Measurements from ENCODE around the gene DHCR7.

The DHCR7 gene

GRCh38 chr11:71431271-71431670 lies 16.9 kb downstream of the DHCR7 start:
- TF ChIP-seq, protein P1, sequence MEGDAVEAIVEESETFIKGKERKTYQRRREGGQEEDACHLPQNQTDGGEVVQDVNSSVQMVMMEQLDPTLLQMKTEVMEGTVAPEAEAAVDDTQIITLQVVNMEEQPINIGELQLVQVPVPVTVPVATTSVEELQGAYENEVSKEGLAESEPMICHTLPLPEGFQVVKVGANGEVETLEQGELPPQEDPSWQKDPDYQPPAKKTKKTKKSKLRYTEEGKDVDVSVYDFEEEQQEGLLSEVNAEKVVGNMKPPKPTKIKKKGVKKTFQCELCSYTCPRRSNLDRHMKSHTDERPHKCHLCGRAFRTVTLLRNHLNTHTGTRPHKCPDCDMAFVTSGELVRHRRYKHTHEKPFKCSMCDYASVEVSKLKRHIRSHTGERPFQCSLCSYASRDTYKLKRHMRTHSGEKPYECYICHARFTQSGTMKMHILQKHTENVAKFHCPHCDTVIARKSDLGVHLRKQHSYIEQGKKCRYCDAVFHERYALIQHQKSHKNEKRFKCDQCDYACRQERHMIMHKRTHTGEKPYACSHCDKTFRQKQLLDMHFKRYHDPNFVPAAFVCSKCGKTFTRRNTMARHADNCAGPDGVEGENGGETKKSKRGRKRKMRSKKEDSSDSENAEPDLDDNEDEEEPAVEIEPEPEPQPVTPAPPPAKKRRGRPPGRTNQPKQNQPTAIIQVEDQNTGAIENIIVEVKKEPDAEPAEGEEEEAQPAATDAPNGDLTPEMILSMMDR (IDR thresholded peaks at IDR 0.05), result no peak
- no peak for TF ChIP-seq ZFX (IDR thresholded peaks at IDR 0.05; ENCODE audit: borderline replicate concordance)
- no peak overlapping the region for H3K27ac ChIP-seq

DNA sequence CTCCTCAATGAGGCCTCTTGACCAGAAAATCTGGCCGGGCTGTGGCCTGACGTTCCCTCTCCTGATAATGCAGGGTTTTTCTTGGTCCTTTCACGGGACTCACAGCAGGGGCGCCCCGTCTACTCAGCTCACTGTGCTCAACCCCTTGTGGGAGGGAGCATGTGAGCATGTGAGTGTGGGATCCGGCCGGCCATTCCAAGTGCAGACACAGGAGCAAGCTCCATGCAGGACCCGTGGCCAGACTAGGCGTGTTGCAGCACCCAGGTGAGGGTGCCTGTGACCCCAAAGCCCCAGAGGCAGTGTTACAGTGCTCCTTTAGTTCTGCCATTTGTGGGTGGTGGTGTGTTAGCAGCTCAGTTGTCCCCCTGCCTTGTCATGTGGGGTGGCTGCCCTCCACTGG lies 18.0 kb downstream of the DHCR7 start:
- no peak overlapping the region for H3K27ac ChIP-seq
- TF ChIP-seq, protein P1 (IDR thresholded peaks at IDR 0.05), result no peak
- no peak for TF ChIP-seq ZFX (IDR thresholded peaks at IDR 0.05; ENCODE audit: borderline replicate concordance)

DNA sequence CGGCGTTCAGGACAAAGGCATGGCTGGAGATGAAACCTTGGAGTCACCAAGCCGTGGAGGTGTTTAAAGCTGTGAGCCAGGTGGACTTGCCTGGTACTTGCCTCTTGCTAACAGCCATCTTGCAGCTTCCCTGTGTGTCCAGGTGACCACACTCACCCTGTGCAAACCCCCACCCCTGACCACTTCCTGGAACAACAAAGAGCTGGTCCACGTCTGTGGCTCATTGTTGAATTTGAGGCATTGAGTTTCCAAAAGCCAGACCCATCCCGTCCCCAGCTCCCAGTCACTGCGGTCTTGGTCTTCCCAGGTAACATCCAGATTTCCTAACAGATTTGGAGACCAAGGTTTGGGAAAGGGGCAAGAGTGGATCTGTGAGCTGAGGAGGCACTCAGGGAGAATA lies 18.5 kb downstream of the DHCR7 start:
- no peak for TF ChIP-seq ZFX (IDR thresholded peaks at IDR 0.05; ENCODE audit: borderline replicate concordance)
- TF ChIP-seq, protein P1 (IDR thresholded peaks at IDR 0.05), result no peak
- H3K27ac ChIP-seq, result no peak overlapping the region

- TF ChIP-seq, protein P1 (IDR thresholded peaks at IDR 0.05), result no peak
- TF ChIP-seq ZFX (IDR thresholded peaks at IDR 0.05; ENCODE audit: borderline replicate concordance), result no peak
- H3K27ac ChIP-seq, result no peak overlapping the region
Observed at GRCh38 chr11:71428861-71429435, 19.2 kb downstream of the DHCR7 start.

DNA sequence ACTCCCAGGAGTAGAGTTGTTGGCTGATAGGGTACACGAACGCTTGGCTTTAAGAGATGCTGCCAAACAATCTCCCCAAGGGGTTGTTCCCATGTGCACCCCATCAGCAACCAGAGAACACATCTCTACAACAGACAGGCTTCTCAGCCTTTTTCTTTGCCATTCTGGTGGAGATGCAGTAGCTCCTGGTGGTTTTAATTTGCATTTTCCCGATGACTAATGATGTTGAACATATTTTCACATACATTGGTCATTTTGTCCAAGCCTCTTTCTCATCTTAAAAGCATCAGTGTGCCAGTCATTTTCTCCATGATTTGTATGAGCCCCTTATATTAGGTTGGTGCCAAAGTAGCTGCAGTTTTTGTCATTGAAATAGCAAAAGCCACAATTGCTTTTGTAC lies 21.8 kb downstream of the DHCR7 start:
- H3K27ac ChIP-seq, result no peak overlapping the region
- TF ChIP-seq ZFX (IDR thresholded peaks at IDR 0.05; ENCODE audit: borderline replicate concordance), result no peak
- TF ChIP-seq, protein P1 (IDR thresholded peaks at IDR 0.05), result no peak

GRCh38 chr11:71425860-71426259 lies 22.3 kb downstream of the DHCR7 start:
- no peak overlapping the region for H3K27ac ChIP-seq
- TF ChIP-seq, protein P1 (IDR thresholded peaks at IDR 0.05), result no peak
- TF ChIP-seq ZFX (IDR thresholded peaks at IDR 0.05; ENCODE audit: borderline replicate concordance), result no peak

GRCh38 chr11:71425409-71425808 lies 22.8 kb downstream of the DHCR7 start:
- H3K27ac ChIP-seq, result no peak overlapping the region
- TF ChIP-seq ZFX (IDR thresholded peaks at IDR 0.05; ENCODE audit: borderline replicate concordance), result no peak
- TF ChIP-seq, protein P1 (IDR thresholded peaks at IDR 0.05), result no peak

Measured in 22Rv1 (cell line).